GM19238 (cell line): ENCODE results near the gene CHST5.
A peak's percentile ranks its signal among the peaks of the same experiment; 100 is the strongest.
"Not testable (repeated sequence)": the region's sequence is repeated elsewhere in the genome, so short reads cannot be mapped to it uniquely, and the experiment has no call there.

Experiments
- DNase-seq: peaks from one replicate; pipeline ENCODE4 v3.0.0; 2011; ENCODE audit warnings: low spot score; ENCODE audit not compliant: insufficient read length

Gene CHST5

GRCh38 chr16:75514296-75514695 lies 21.6 kb downstream of the CHST5 start:
- no peak for DNase-seq

DNA sequence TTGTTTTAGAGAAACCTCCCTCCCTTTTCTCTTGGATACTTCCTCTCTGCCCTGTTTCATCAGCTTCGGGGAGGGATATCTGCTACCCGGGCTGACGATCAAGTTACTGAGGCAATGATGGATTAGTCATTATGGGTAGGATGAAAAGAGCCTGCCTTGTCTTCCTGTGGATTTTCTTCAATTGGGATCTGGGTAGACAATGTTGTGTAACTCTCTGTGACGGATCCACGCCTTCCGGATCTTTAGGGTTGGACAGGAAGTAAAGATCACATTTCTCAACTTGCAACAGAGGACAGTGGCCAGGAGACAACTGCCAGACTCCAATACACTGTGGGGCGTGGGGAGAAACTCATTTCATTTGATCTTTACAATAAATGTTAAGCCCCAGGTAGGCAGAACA lies 29.3 kb downstream of the CHST5 start:
- DNase-seq = no peak

- no peak for DNase-seq
Observed at GRCh38 chr16:75506107-75506506, 29.8 kb downstream of the CHST5 start.

DNA sequence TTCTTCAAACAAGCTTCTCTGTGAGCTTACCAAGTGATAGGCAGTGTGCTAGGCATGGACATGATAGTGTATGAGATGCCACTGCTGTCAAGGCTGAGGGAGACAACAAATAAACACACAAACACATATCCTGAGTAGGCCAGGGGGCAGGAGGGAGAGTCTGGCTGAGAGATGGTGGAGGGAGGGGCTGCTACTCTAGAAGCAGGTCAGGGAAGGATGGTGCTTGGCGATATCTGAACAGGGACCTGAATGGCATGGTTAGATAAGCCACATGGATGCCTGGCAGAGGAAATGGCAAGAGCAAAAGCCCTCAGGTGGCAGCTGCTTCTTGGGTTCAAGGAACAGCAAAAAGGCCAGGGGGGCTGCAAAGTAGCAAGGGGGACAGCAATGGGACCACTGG lies 32.1 kb downstream of the CHST5 start:
- DNase-seq = no peak

DNA sequence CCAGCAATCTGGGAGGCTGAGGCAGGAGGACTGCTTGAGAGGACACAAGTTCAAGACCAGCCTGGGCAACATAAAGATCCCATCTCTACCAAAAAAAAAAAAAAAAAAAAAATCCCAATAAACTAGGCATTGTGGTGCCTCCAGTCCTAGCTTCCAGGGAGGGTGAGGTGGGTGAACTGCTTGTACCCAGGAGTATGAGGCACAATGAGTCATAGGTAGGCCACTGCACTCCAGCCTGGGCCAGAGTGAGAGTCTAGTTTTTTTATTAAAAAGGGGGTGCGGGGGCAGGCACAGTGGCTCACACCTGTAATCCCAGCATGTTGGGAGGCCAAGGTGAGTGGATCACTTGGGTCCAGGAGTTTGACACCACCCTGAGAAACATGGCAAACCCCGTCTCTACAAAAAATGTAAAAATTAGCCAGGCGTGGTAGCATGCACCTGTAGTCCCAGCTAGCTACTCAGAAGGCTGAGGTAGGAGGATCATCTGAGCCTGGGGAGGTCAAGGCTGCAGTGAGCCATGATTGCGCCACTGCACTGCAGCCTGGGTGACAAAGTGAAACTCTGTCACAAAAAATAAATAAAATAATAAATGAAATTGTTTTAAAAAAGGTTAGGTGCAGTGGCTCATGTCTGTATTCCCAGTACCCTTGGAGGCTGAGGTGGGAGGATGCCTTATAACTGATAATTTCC lies 32.8 kb downstream of the CHST5 start:
- no peak for DNase-seq

DNA sequence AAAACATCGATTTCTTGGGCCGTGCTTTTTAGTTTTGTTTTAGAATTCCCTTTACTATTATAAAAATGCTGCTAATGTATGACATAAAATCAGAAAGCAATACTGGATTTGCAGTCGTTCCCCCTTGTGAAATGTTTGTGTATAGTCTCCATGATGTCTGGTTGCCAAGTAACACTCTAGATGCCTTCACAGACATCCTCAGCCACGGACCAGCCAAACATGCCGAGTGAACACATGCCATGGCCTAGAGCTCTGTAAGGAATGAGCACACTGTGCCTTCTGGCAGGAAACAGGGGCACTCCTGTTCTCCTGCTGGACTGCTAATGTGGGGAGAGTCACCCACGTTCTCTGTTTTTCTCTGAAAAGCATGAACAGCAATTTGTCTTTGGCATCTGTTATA lies 34.1 kb downstream of the CHST5 start:
- not testable (repeated sequence) for DNase-seq

GRCh38 chr16:75501359-75501758 lies 34.5 kb downstream of the CHST5 start:
- DNase-seq = no peak

DNA sequence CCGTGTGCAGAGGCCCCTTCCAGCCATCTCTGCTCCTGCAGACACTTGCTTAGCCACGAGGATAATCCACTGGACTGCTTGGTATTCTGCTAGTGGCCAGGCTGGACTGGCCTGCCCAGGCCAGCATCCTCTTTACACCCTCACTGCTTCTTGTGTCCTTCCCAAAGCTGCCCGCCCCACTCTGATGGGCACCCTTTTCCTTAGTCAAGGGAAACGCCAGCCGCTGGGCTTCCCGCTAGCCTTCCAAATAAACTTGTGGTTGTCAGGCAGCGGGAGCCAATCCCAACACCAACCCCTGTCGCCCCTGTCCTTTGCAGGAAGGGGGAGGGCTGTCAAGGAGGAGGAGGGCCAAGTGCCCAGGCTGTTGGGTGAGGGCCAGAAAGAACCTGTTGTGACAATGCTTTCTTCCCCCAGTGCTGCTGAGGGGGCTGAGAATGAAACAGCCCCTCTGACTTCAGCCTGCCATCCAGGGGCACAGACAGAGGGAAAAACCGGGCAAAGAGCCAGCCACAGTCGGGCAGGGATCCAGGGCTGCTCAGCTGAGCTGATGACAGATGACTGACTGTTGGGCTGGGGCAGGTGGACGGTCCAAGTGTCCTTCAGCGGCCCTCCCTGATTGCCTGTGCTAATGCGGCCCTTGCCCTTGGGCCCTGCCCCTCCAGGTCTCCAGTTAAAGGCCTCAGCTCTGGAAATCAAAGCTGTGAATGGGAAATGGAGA lies 37.1 kb downstream of the CHST5 start:
- DNase-seq = not testable (repeated sequence)

- DNase-seq = no peak
Observed at GRCh38 chr16:75497558-75497957, 38.4 kb downstream of the CHST5 start.

DNA sequence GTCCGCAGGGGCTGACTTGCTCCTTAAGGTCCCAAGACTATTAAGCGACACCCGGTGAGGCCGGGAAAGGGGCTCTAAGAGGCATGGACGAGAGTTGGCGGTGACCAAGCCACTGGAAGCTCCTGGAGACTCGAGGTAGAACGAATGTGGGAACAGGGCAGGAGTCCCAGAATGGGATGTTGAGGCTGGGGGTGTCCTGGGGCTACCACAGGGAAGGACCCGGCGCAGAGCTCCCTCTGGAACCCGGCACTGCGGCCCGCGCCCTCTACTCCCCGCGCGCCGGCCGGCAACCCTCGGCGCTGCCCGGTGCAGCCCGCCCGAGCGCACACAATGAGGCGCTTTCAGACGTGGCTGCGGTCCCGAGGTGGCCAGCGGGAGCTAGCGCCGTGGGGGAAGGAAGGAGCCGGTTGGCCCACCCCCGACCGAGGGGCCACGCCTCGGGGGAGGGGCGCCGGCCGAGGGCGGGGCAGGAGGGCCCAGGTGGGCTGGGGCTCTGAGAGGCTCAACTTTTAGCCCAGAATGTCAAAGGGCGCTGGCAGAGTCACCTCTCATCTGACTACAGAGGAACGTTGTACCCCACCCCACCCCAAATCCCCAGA lies 40.7 kb downstream of the CHST5 start, which contains the start of gene CHST6:
TSS of gene CHST6 (minus strand) at position 366 of the 599 bp plus-strand sequence. CDS start 15,613 bp downstream, outside the sequence.
- DNase-seq = peak; percentile 58

DNA sequence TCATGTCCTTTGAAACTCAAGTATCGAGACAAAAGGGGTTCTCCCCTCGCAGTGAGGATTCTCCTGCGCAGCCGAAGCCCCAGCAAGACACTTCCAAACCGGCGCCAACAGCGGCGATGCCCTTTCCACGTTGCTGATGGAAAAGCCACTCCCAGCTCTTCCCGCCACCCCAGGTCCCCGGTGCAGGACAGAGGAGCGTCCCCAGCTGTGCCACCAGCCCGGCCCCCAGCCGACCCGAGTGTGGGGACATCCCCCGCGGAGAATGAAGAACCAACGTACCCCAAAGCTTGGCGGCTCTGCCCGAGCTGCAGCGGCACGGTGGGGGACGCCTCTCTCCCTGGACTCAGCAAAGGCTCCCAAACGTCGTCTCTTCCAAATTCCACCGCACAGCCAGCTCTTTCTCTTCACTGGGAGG lies 41.2 kb downstream of the CHST5 start:
- no peak for DNase-seq

GRCh38 chr16:75494184-75494583 lies 41.7 kb downstream of the CHST5 start:
- DNase-seq = no peak

GRCh38 chr16:75491876-75492275 lies 44.0 kb downstream of the CHST5 start:
- DNase-seq = no peak

- DNase-seq = no peak
Observed at GRCh38 chr16:75488322-75488721, 47.6 kb downstream of the CHST5 start.

- DNase-seq = no peak
Observed at GRCh38 chr16:75486676-75487313, 49.1 kb downstream of the CHST5 start.

DNA sequence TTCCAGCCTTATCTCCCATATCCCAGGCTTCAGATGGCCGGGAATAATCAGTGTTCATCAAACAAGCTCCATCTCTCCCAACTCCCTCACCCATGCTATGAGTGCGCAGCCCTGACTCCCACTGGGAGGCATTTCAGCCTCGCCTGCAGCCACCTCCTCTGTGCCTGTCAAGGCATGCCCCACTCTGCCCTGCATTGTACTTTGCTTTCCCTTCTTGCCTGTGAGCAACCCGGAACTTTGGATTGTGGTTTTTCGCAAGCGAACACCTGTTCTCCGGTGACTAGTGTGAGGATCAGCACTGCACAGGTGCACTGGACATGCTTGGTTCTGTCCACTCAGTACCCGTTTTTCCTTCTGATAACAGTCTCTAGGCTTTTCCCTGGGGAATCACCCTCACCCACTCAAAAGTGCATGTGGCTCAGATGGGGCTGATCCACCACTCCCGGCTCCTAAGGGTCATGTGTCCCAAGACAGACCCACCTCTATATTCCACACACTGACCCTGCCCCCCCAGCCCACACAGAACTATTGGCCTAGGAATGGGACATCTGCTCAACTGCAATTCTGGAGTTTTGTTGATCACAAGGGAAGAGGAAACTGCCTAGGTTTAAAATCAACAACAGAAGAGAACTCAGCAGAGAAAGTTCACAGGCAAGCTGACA lies 49.8 kb downstream of the CHST5 start:
- no peak for DNase-seq

DNA sequence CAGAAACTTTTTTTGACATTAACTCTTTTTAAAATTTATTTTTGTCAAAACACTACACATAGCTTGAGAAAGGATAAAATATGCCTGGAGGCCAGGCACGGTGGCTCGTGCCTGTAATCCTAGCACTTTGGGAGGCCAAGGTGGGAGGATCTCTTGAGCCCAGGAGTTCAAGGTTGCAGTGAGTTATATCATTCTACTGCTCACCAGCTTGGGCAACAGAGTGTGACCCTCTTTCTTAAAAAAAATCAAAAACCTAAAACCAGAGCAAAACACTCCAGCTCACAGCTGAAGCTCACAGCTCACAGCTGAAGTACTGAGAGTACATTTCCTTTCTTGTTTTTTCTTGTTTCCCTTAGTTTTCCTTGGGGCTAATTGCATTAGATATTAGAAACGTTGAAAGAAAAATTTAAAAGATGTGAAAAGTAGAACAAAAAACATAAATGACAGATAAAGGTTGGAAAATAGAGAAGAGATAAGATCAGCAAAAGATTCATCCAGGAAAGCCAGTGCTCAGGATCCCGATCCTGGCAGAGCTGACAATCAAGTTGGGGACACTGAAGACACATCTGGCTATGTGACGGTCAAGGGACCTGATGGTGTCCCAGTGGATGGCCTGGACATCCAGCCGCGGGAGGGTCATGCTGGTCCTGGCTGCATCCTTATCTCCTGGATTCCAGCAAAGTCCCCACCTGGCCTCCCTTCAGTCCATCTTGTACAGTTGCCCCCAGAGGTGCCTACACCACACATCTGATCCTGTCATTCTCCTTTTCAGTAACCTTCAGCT lies 50.5 kb downstream of the CHST5 start:
- no peak for DNase-seq

DNA sequence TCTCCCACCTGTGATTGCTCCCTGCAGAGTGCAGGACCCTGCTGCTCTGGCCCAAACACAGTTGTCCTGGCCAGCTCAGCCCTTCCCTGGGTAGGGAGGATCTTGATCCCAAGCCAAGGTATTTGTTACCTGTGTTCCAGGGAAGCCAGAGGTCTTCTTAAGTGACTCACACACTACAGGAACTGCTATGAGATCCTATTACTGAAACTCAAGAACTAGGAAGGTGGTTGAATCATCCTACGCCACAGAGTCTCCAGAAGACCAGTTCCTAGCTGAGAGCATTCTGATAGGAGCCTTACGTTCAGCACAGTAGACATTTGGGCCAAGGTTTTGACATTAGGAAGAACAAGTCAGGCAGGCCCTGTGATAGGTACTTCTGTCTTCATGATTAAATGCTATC lies 52.7 kb downstream of the CHST5 start:
- DNase-seq = no peak

DNA sequence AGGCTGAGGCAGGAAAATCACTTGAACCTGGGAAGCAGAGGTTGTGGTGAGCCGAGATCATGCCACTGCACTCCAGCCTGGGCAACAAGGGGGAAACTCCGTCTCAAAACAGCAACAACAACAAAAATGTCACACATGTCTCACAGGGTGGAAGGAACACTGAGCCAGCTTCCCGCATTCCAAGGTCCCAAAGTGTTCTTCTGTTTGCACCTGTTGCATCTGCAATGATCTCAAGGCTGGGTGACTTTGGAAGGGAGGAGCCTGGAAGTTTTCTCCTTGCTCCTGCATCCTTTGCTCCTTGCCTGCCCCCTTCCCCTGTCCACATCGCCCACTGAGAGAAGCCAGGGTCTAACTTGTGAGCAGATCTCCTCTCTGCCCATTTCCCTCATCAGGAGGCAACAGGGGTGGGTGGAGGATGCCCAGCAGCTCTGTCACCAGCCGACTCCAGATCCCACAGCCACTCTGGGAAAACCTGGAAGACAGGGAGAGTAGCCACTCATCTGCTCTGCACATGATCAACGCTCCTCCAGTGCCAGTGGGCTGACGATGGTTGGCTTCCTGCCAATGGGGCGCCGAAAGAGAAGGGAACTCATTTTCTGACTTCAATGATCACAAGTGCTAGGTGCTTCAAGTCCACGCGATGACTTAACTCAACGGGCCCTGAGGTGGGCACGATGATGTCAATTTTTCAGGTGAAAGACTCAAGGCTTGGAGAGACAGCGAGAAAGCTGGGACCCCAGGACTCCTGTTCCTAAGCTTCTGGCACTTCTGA lies 53.3 kb downstream of the CHST5 start:
- DNase-seq = no peak

DNA sequence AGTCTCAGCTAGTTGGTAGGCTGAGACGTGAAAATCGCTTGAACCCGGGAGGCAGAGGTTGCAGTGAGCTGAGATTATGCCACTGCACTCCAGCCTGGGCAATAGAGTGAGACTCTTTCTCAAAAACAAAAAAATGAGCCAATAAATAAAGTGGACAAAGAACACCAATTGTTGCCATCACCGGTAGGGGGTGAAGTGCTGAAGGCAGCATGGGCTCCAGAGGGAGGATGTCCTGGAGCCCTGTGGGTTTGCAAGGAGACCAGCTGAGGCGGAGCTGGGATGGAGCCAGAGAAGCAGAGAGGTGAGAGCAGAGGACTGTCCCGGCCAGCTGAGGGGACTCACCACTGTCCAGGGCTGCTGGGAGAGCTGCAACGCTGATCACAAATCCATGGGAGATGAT lies 54.4 kb downstream of the CHST5 start:
- no peak for DNase-seq
